ENCODE data around the gene SGSM2.

DNA sequence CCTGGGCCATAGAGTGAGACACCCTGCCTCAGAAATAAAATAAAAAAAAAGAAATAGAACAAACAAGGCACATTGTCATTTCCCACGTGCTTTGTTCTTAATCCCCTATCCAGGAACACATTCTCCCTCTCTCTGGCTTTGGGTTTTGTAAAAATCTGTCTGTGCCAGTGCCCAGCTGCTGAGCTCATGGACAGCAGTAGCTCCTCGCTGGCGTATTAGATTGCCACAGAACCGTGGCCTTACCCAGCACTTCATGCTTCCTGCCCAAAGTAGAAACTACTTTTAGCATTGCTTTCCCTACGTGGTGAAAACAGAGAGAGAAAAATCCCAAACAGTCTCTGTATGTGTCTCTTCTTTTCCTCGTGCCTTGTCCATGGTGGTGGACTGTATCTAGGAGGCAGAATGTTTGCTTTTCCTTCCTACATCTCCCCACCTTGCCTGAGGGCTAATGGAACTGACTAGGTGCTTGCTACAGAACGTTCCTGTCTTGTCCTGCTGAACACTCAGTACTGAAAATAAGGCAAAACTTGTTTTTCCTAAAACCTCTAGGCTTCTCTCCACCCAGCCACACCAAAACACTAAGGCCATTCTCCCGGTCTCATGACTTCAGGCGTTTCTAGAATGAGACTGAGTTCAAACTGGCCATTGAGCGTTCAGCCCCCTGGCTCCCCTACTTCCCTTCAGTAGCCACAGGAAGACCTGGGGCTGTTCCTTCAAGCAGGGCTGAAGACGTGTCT lies 37.4 kb downstream of the SGSM2 start:
- TF ChIP-seq, protein P1, sequence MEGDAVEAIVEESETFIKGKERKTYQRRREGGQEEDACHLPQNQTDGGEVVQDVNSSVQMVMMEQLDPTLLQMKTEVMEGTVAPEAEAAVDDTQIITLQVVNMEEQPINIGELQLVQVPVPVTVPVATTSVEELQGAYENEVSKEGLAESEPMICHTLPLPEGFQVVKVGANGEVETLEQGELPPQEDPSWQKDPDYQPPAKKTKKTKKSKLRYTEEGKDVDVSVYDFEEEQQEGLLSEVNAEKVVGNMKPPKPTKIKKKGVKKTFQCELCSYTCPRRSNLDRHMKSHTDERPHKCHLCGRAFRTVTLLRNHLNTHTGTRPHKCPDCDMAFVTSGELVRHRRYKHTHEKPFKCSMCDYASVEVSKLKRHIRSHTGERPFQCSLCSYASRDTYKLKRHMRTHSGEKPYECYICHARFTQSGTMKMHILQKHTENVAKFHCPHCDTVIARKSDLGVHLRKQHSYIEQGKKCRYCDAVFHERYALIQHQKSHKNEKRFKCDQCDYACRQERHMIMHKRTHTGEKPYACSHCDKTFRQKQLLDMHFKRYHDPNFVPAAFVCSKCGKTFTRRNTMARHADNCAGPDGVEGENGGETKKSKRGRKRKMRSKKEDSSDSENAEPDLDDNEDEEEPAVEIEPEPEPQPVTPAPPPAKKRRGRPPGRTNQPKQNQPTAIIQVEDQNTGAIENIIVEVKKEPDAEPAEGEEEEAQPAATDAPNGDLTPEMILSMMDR (IDR thresholded peaks at IDR 0.05): no peak
- TF ChIP-seq EP300 (IDR thresholded peaks at IDR 0.05): no peak
- no peak for TF ChIP-seq POLR2A (IDR thresholded peaks at IDR 0.05)

Measured in suprapubic skin (tissue), 3 donors.